Measurements from ENCODE around the gene ISM2.
A peak's percentile ranks its signal among the peaks of the same experiment; 100 is the strongest.

Gene ISM2

GRCh38 chr14:77505031-77505430 lies 6.4 kb upstream of the ISM2 start:
- H3K9me3 ChIP-seq (ENCODE audit: control insufficient read depth, low read depth, low read length), result no peaks in the 10 kb centered on the region
- H3K36me3 ChIP-seq (ENCODE audit: control insufficient read depth, low read depth, low read length), result no peaks in the 10 kb centered on the region
- no peak overlapping the region for H3K27ac ChIP-seq (ENCODE audit: low read length)
- H3K4me3 ChIP-seq (ENCODE audit: low read length), result no peak overlapping the region
- H3K27me3 ChIP-seq (ENCODE audit: control insufficient read depth, insufficient read depth, low read length), result peaks cover 9% of the 10 kb centered on the region
- H3K9ac ChIP-seq (ENCODE audit: low read length), result no peak overlapping the region
- no peaks in the 10 kb centered on the region for H3K4me1 ChIP-seq (ENCODE audit: control insufficient read depth, low read depth, low read length)

GRCh38 chr14:77503138-77503537 lies 4.5 kb upstream of the ISM2 start:
- Histone ChIP-seq H3K27me3 (ENCODE audit: control insufficient read depth, insufficient read depth, low read length) (peaks cover 28% of the 10 kb centered on the region), H3K36me3 (ENCODE audit: control insufficient read depth, low read depth, low read length) (no peaks in the 10 kb centered on the region), H3K27ac (ENCODE audit: low read length) (no peak overlapping the region), H3K4me3 (ENCODE audit: low read length) (no peak overlapping the region), H3K9me3 (ENCODE audit: control insufficient read depth, low read depth, low read length) (no peaks in the 10 kb centered on the region), H3K9ac (ENCODE audit: low read length) (no peak overlapping the region), H3K4me1 (ENCODE audit: control insufficient read depth, low read depth, low read length) (no peaks in the 10 kb centered on the region)

GRCh38 chr14:77502109-77502782 lies 3.6 kb upstream of the ISM2 start:
- H3K4me3 ChIP-seq (ENCODE audit: low read length), result no peak overlapping the region
- no peaks in the 10 kb centered on the region for H3K4me1 ChIP-seq (ENCODE audit: control insufficient read depth, low read depth, low read length)
- no peaks in the 10 kb centered on the region for H3K36me3 ChIP-seq (ENCODE audit: control insufficient read depth, low read depth, low read length)
- no peak overlapping the region for H3K9ac ChIP-seq (ENCODE audit: low read length)
- no peaks in the 10 kb centered on the region for H3K9me3 ChIP-seq (ENCODE audit: control insufficient read depth, low read depth, low read length)
- H3K27ac ChIP-seq (ENCODE audit: low read length), result no peak overlapping the region
- peaks cover 37% of the 10 kb centered on the region for H3K27me3 ChIP-seq (ENCODE audit: control insufficient read depth, insufficient read depth, low read length)

- H3K9me3 ChIP-seq (ENCODE audit: control insufficient read depth, low read depth, low read length), result no peaks in the 10 kb centered on the region
- H3K27ac ChIP-seq (ENCODE audit: low read length), result no peak overlapping the region
- no peak overlapping the region for H3K9ac ChIP-seq (ENCODE audit: low read length)
- H3K36me3 ChIP-seq (ENCODE audit: control insufficient read depth, low read depth, low read length), result no peaks in the 10 kb centered on the region
- H3K4me3 ChIP-seq (ENCODE audit: low read length), result peak overlapping the region; percentile 56
- no peaks in the 10 kb centered on the region for H3K4me1 ChIP-seq (ENCODE audit: control insufficient read depth, low read depth, low read length)
- H3K27me3 ChIP-seq (ENCODE audit: control insufficient read depth, insufficient read depth, low read length), result peaks cover 43% of the 10 kb centered on the region
These were observed 440 bp upstream of the ISM2 start for GRCh38 chr14:77498984-77499527.

GRCh38 chr14:77495334-77495733 lies 3.3 kb downstream of the ISM2 start:
- H3K36me3 ChIP-seq (ENCODE audit: control insufficient read depth, low read depth, low read length), result no peaks in the 10 kb centered on the region
- H3K9me3 ChIP-seq (ENCODE audit: control insufficient read depth, low read depth, low read length), result no peaks in the 10 kb centered on the region
- H3K27ac ChIP-seq (ENCODE audit: low read length), result no peak overlapping the region
- no peak overlapping the region for H3K9ac ChIP-seq (ENCODE audit: low read length)
- H3K4me3 ChIP-seq (ENCODE audit: low read length), result no peak overlapping the region
- peaks cover 37% of the 10 kb centered on the region for H3K27me3 ChIP-seq (ENCODE audit: control insufficient read depth, insufficient read depth, low read length)
- no peaks in the 10 kb centered on the region for H3K4me1 ChIP-seq (ENCODE audit: control insufficient read depth, low read depth, low read length)

GRCh38 chr14:77491056-77491455 lies 7.6 kb downstream of the ISM2 start:
- Histone ChIP-seq H3K4me1 (ENCODE audit: control insufficient read depth, low read depth, low read length) (no peaks in the 10 kb centered on the region), H3K27ac (ENCODE audit: low read length) (no peak overlapping the region), H3K4me3 (ENCODE audit: low read length) (no peak overlapping the region), H3K9ac (ENCODE audit: low read length) (no peak overlapping the region), H3K36me3 (ENCODE audit: control insufficient read depth, low read depth, low read length) (no peaks in the 10 kb centered on the region), H3K27me3 (ENCODE audit: control insufficient read depth, insufficient read depth, low read length) (no peaks in the 10 kb centered on the region), H3K9me3 (ENCODE audit: control insufficient read depth, low read depth, low read length) (no peaks in the 10 kb centered on the region)

- Histone ChIP-seq H3K4me1 (ENCODE audit: control insufficient read depth, low read depth, low read length) (no peaks in the 10 kb centered on the region), H3K4me3 (ENCODE audit: low read length) (no peak overlapping the region)
These were observed 8.1 kb downstream of the ISM2 start for GRCh38 chr14:77490347-77490986.

GRCh38 chr14:77489041-77489440 lies 9.6 kb downstream of the ISM2 start:
- no peaks in the 10 kb centered on the region for H3K36me3 ChIP-seq (ENCODE audit: control insufficient read depth, low read depth, low read length)
- H3K9me3 ChIP-seq (ENCODE audit: control insufficient read depth, low read depth, low read length), result no peaks in the 10 kb centered on the region
- no peak overlapping the region for H3K9ac ChIP-seq (ENCODE audit: low read length)
- H3K27me3 ChIP-seq (ENCODE audit: control insufficient read depth, insufficient read depth, low read length), result no peaks in the 10 kb centered on the region
- no peaks in the 10 kb centered on the region for H3K4me1 ChIP-seq (ENCODE audit: control insufficient read depth, low read depth, low read length)
- no peak overlapping the region for H3K4me3 ChIP-seq (ENCODE audit: low read length)
- no peak overlapping the region for H3K27ac ChIP-seq (ENCODE audit: low read length)

More at GRCh38 chr14:77490347-77490986, 8.1 kb downstream of the ISM2 start:
- Histone ChIP-seq H3K9ac (ENCODE audit: low read length) (no peak overlapping the region), H3K27me3 (ENCODE audit: control insufficient read depth, insufficient read depth, low read length) (no peaks in the 10 kb centered on the region), H3K27ac (ENCODE audit: low read length) (no peak overlapping the region), H3K9me3 (ENCODE audit: control insufficient read depth, low read depth, low read length) (no peaks in the 10 kb centered on the region), H3K36me3 (ENCODE audit: control insufficient read depth, low read depth, low read length) (no peaks in the 10 kb centered on the region)

- Histone ChIP-seq H3K36me3 (ENCODE audit: control insufficient read depth, low read depth, low read length) (no peaks in the 10 kb centered on the region), H3K27ac (ENCODE audit: low read length) (no peak overlapping the region), H3K9ac (ENCODE audit: low read length) (no peak overlapping the region), H3K9me3 (ENCODE audit: control insufficient read depth, low read depth, low read length) (no peaks in the 10 kb centered on the region), H3K27me3 (ENCODE audit: control insufficient read depth, insufficient read depth, low read length) (no peaks in the 10 kb centered on the region), H3K4me3 (ENCODE audit: low read length) (no peak overlapping the region), H3K4me1 (ENCODE audit: control insufficient read depth, low read depth, low read length) (no peaks in the 10 kb centered on the region)
These were observed 10.1 kb downstream of the ISM2 start for GRCh38 chr14:77488558-77488957.

- Histone ChIP-seq H3K9ac (ENCODE audit: low read length) (no peak overlapping the region), H3K36me3 (ENCODE audit: control insufficient read depth, low read depth, low read length) (no peaks in the 10 kb centered on the region), H3K27ac (ENCODE audit: low read length) (no peak overlapping the region), H3K27me3 (ENCODE audit: control insufficient read depth, insufficient read depth, low read length) (no peaks in the 10 kb centered on the region), H3K4me1 (ENCODE audit: control insufficient read depth, low read depth, low read length) (no peaks in the 10 kb centered on the region), H3K9me3 (ENCODE audit: control insufficient read depth, low read depth, low read length) (no peaks in the 10 kb centered on the region), H3K4me3 (ENCODE audit: low read length) (no peak overlapping the region)
These were observed 12.5 kb downstream of the ISM2 start for GRCh38 chr14:77485901-77486678.

- H3K27ac ChIP-seq (ENCODE audit: low read length), result no peak overlapping the region
- H3K9ac ChIP-seq (ENCODE audit: low read length), result no peak overlapping the region
- no peaks in the 10 kb centered on the region for H3K36me3 ChIP-seq (ENCODE audit: control insufficient read depth, low read depth, low read length)
- H3K4me1 ChIP-seq (ENCODE audit: control insufficient read depth, low read depth, low read length), result no peaks in the 10 kb centered on the region
- H3K9me3 ChIP-seq (ENCODE audit: control insufficient read depth, low read depth, low read length), result no peaks in the 10 kb centered on the region
- no peaks in the 10 kb centered on the region for H3K27me3 ChIP-seq (ENCODE audit: control insufficient read depth, insufficient read depth, low read length)
- H3K4me3 ChIP-seq (ENCODE audit: low read length), result no peak overlapping the region
These were observed 13.4 kb downstream of the ISM2 start for GRCh38 chr14:77485256-77485655.

Measured in iPS-18a (cell line).